ENCODE measurements around the gene NKAIN4.

- TF ChIP-seq CTCF (IDR thresholded peaks at IDR 0.05) (no peak), ZFX (IDR thresholded peaks at IDR 0.05; ENCODE audit: borderline replicate concordance) (no peak)
Observed at GRCh38 chr20:63256954-63257353, 2.7 kb upstream of the NKAIN4 start.

All from 22Rv1 (cell line).